ENCODE data around the gene UBTD1. TPM values are rescaled to one million over a fixed set of nuclear protein-coding genes. Genes with fewer than 3 reads are reported as not detected.

Gene UBTD1
- total RNA-seq, 2 donors from 2014 or later: 10.2 to 20.4 TPM

DNA sequence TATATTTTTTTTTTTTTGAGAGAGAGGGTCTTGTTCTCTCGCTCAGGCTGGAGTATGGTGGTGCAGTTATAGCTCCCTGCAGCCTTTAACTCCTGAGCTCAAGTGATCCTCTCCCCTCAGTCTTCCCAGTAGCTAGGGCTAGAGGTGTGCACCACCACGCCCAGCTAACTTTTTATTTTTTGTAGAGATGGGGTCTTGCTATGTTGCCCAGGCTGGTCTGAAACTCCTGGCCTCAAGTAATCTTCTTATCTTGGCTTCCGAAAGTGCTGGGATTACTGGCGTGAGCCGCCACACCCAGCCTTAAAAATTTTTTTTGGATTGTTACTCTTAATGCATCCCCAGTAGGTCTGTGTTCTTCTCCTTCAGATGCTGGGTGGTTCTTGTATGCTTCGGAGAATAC, 4.2 kb downstream of the UBTD1 start:
- no peak for DNase-seq (ENCODE audit: low spot score)
- TF ChIP-seq, protein P1, sequence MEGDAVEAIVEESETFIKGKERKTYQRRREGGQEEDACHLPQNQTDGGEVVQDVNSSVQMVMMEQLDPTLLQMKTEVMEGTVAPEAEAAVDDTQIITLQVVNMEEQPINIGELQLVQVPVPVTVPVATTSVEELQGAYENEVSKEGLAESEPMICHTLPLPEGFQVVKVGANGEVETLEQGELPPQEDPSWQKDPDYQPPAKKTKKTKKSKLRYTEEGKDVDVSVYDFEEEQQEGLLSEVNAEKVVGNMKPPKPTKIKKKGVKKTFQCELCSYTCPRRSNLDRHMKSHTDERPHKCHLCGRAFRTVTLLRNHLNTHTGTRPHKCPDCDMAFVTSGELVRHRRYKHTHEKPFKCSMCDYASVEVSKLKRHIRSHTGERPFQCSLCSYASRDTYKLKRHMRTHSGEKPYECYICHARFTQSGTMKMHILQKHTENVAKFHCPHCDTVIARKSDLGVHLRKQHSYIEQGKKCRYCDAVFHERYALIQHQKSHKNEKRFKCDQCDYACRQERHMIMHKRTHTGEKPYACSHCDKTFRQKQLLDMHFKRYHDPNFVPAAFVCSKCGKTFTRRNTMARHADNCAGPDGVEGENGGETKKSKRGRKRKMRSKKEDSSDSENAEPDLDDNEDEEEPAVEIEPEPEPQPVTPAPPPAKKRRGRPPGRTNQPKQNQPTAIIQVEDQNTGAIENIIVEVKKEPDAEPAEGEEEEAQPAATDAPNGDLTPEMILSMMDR (IDR thresholded peaks at IDR 0.05): no peak
- no peaks in the 10 kb centered on the region for H3K27me3 ChIP-seq (replicated peaks; ENCODE audit: insufficient read depth)
- no peaks in the 10 kb centered on the region for H3K9me3 ChIP-seq
- H3K36me3 ChIP-seq: no peaks in the 10 kb centered on the region
- ATAC-seq (ENCODE audit: insufficient number of reproducible peaks, low FRiP score, low read depth): no peak
- peaks cover 5 to 23% of the 10 kb centered on the region in 2 donors for H3K4me1 ChIP-seq (ENCODE audit: control insufficient read depth in 1 of 2, low read depth in 2 of 2)
- H3K27ac ChIP-seq: no peak overlapping the region
- no peak overlapping the region for H3K4me3 ChIP-seq

DNA sequence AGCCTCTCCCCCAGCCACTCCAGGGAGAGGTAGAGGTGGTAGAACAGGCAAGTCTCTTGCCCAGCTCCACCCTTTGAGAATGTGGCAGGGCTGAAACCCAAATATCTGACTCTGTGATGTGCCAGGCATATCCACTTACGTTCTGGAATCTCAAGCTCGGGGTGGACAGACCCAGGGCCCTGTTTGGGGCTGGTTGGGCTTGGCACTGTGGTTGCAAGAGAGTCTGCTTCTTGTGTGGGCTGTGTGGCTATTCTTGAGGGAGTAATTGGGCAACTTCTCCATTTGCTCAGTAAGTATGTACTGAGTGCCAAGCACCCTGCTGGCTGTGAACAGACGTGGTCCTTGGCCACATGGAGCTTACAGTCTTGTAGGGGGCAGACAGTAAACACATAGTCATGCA, 4.7 kb downstream of the UBTD1 start:
- H3K9me3 ChIP-seq: no peaks in the 10 kb centered on the region
- no peak overlapping the region for H3K27ac ChIP-seq
- peaks cover 5 to 23% of the 10 kb centered on the region in 2 donors for H3K4me1 ChIP-seq (ENCODE audit: control insufficient read depth in 1 of 2, low read depth in 2 of 2)
- no peak for DNase-seq (ENCODE audit: low spot score)
- TF ChIP-seq, protein P1 (IDR thresholded peaks at IDR 0.05): no peak
- no peak overlapping the region for H3K4me3 ChIP-seq
- no peaks in the 10 kb centered on the region for H3K27me3 ChIP-seq (replicated peaks; ENCODE audit: insufficient read depth)
- no peaks in the 10 kb centered on the region for H3K36me3 ChIP-seq
- ATAC-seq (ENCODE audit: insufficient number of reproducible peaks, low FRiP score, low read depth): no peak

DNA sequence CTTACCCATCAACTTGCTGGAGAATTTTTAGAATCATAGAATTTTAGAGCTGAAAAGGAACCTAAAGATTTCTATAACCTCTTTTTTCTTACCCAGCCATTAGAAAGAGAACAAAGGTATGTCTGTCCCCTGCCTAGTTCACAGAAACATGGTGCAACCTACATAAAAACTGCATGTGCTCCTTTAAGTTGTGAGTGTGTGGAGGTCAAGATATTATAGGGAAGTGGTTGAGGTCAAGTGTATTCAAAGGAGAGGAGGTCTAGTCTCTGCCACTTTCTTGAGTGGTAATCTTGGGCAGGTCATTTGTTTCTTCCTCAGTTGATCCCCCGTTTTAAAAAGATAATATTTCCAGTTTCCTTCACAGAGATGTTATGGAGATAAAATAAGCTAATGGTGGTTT, 6.4 kb downstream of the UBTD1 start:
- Histone ChIP-seq H3K27ac (no peak overlapping the region), H3K27me3 (replicated peaks; ENCODE audit: insufficient read depth) (no peaks in the 10 kb centered on the region)

DNA sequence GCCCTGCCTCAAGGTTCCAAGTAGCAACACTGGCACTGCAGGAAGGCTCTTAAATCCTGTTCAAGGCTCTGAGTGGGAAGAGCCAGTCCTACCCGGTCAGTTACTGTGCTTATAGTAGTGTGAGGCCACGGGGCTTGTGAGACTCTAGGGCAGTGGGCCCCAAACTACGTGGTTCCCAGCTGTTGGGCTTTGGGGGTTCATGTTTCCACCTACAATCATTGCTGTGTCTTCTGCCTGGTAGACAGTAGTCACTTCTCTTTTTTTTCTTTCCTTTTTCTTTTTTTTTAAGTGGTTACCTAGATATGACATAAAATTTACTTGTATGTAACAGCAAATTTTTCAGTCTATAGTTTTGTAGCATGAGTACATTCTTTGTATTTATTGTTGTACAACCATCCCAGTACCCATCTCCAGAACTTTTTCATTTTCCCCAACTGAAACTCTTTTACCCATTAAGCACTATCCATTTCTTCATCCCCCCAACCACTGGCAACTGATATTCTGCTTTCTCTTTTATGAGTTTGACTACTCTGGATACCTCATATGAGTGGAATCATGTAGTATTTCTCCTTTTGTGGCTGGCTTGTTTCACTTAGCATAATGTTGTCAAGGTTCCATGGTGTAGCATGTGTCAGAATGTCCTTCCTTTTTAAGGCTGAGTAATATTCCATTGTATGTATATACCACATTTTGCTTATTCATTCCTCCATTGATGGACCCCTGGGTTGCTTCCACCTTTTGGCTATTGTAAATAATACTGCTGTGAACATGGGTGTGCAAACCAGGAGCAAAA, 7.7 kb downstream of the UBTD1 start:
- Histone ChIP-seq H3K36me3 (no peaks in the 10 kb centered on the region), H3K4me3 (no peak overlapping the region), H3K4me1 (ENCODE audit: control insufficient read depth in 1 of 2, low read depth in 2 of 2) (peaks cover 0 to 7% of the 10 kb centered on the region in 2 donors), H3K27me3 (replicated peaks; ENCODE audit: insufficient read depth) (no peaks in the 10 kb centered on the region), H3K9me3 (no peaks in the 10 kb centered on the region), H3K27ac (no peak overlapping the region)
- DNase-seq (ENCODE audit: low spot score) (no peak), ATAC-seq (ENCODE audit: insufficient number of reproducible peaks, low FRiP score, low read depth) (no peak)
- TF ChIP-seq, protein P1 (IDR thresholded peaks at IDR 0.05): no peak

More for the DNA sequence above, 6.4 kb downstream of the UBTD1 start:
- H3K4me3 ChIP-seq: no peak overlapping the region
- no peaks in the 10 kb centered on the region for H3K9me3 ChIP-seq
- no peaks in the 10 kb centered on the region for H3K36me3 ChIP-seq
- DNase-seq (ENCODE audit: low spot score) (no peak), ATAC-seq (ENCODE audit: insufficient number of reproducible peaks, low FRiP score, low read depth) (no peak)
- peaks cover 3 to 19% of the 10 kb centered on the region in 2 donors for H3K4me1 ChIP-seq (ENCODE audit: control insufficient read depth in 1 of 2, low read depth in 2 of 2)
- TF ChIP-seq, protein P1 (IDR thresholded peaks at IDR 0.05): no peak

DNA sequence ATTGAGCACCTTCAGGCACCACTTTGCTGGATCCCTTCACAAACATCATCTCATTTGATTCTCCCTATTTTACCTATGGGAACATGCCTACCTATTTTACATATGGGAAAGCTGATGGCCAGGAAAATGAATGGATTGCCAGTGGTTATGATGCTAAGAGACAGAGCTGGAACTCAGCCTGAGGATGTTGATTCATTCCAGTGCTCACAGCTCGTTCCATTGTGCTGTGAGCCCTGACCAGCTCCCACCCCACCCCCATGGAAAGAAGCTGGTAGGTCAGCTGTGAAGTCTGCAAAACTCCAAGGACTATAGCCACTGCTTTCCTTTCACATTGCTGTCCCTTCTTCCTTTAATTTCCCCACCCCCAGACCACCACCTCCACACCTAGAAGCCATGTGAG, 9.6 kb downstream of the UBTD1 start:
- H3K4me1 ChIP-seq (ENCODE audit: control insufficient read depth in 1 of 2, low read depth in 2 of 2): peaks cover 0 to 9% of the 10 kb centered on the region in 2 donors
- no peaks in the 10 kb centered on the region for H3K9me3 ChIP-seq
- ATAC-seq (ENCODE audit: insufficient number of reproducible peaks, low FRiP score, low read depth) (no peak), DNase-seq (ENCODE audit: low spot score) (no peak)
- no peaks in the 10 kb centered on the region for H3K36me3 ChIP-seq
- no peak overlapping the region for H3K4me3 ChIP-seq
- TF ChIP-seq, protein P1 (IDR thresholded peaks at IDR 0.05): no peak
- no peak overlapping the region for H3K27ac ChIP-seq
- H3K27me3 ChIP-seq (replicated peaks; ENCODE audit: insufficient read depth): no peaks in the 10 kb centered on the region

Data from thoracic aorta (tissue), 2 donors.